Endothelial cell of umbilical vein (primary cell): Measurements from ENCODE around the gene CNTNAP2. TPM values are rescaled to one million over a fixed set of nuclear protein-coding genes. Genes with fewer than 3 reads are reported as not detected.

Experiments
- BruUV-seq: library from RNA; stranded (reverse); fragments of 400-500 nt; replicated peaks from 2 replicates; lab custom pipeline; 2021; lab: Mats Ljungman, UMichigan
- CTCF ChIA-PET: fragments of 300-600, 350-600 bp; sonication (Branson Sonifier 250); formaldehyde crosslinking; loops from one replicate; lab custom pipeline; 2021; ENCODE audit warnings: antibody characterized with exemption, inconsistent platforms; lab: Charles Lee
- POLR2A ChIA-PET: fragments of 300-600, 350-600 bp; sonication (Branson Sonifier 250); formaldehyde crosslinking; loops from one replicate; lab custom pipeline; 2021; ENCODE audit warnings: antibody characterized with exemption, inconsistent platforms; lab: Charles Lee
- DNase-seq: peaks from one replicate; pipeline ENCODE4 v3.0.0-alpha.2; 2011; ENCODE audit warnings: low read depth, low spot score
- FAIRE-seq: peaks from 2 replicates; lab custom pipeline; 2011; peaks lifted over from hg19 to GRCh38; lab: Jason Lieb, UNC
- H2AFZ ChIP-seq: 2 replicates; pipeline ENCODE4 v1.6.0; 2012; ENCODE audit warnings: low read depth, low read length, control low read depth, inconsistent platforms
- H3K27ac ChIP-seq: 2 replicates; pipeline ENCODE4 v1.5.1; 2011; ENCODE audit warnings: low read depth, mild to moderate bottlenecking, control low read depth, low read length, moderate library complexity; ENCODE audit not compliant: insufficient read depth
- H3K27me3 ChIP-seq, 2 experiments: 2 replicates each; pipeline versions ENCODE4 v1.6.0 to v1.6.1; 2011; ENCODE audit warnings: low read length in 2 of 2, mixed read lengths in 1 of 2; ENCODE audit not compliant: control insufficient read depth in 2 of 2, insufficient read depth in 2 of 2
- H3K36me3 ChIP-seq, 2 experiments: 2 replicates in 1 of 2; 3 replicates in 1 of 2; pipeline ENCODE4 v1.5.1; 2011; ENCODE audit warnings: low read length in 2 of 2, mild to moderate bottlenecking in 1 of 2, moderate library complexity in 1 of 2; ENCODE audit not compliant: control insufficient read depth in 2 of 2, insufficient read depth in 2 of 2; ENCODE audit errors: extremely low read depth in 1 of 2
- H3K4me1 ChIP-seq: 3 replicates; pipeline ENCODE4 v1.5.1; 2011; ENCODE audit warnings: mild to moderate bottlenecking, low read length; ENCODE audit not compliant: control insufficient read depth, insufficient read depth; ENCODE audit errors: extremely low read depth
- H3K4me2 ChIP-seq: 2 replicates; pipeline ENCODE4 v1.6.1; 2011; ENCODE audit warnings: low read length, control low read depth, mixed read lengths; ENCODE audit not compliant: insufficient read depth
- H3K4me3 ChIP-seq, 3 experiments: fragments of 200-600 bp in 1 of 3; sonication (generic), shearing (Covaris generic) in 1 of 3; replicated peaks in 1 of 3; 2 replicates each; pipeline ENCODE4 v1.5.1; 2011 to 2016; ENCODE audit warnings: control low read depth in 3 of 3, low read length in 3 of 3, mild to moderate bottlenecking in 2 of 3, inconsistent platforms in 1 of 3, low read depth in 1 of 3, moderate library complexity in 1 of 3; ENCODE audit not compliant: insufficient read depth in 1 of 3
- H3K79me2 ChIP-seq: 2 replicates; pipeline ENCODE4 v1.6.0; 2012; ENCODE audit warnings: low read length, inconsistent platforms; ENCODE audit not compliant: control insufficient read depth, insufficient read depth
- H3K9ac ChIP-seq: replicated peaks from 2 replicates; pipeline ENCODE3; 2011; ENCODE audit warnings: low read length, control low read depth; ENCODE audit not compliant: insufficient read depth; ENCODE audit errors: extremely low read depth
- H3K9me1 ChIP-seq: replicated peaks from 3 replicates; pipeline ENCODE4 v1.6.0; 2011; ENCODE audit warnings: mild to moderate bottlenecking, low read length; ENCODE audit not compliant: control insufficient read depth, insufficient read depth; ENCODE audit errors: extremely low read depth
- H3K9me3 ChIP-seq: replicated peaks from 2 replicates; pipeline ENCODE4 v1.5.1; 2012; ENCODE audit warnings: low read length, inconsistent platforms; ENCODE audit not compliant: control insufficient read depth, insufficient read depth
- H4K20me1 ChIP-seq: replicated peaks from 2 replicates; pipeline ENCODE3; 2011; ENCODE audit warnings: mild to moderate bottlenecking, low read length; ENCODE audit not compliant: control insufficient read depth, insufficient read depth; ENCODE audit errors: extremely low read depth
- EZH2 ChIP-seq: IDR thresholded peaks from 2 replicates; pipeline ENCODE4 v1.6.1; 2012; ENCODE audit warnings: borderline replicate concordance, low read depth, mild to moderate bottlenecking, moderate library complexity, low read length, inconsistent platforms; ENCODE audit not compliant: severe bottlenecking
- FOS ChIP-seq: IDR thresholded peaks from 2 replicates; pipeline ENCODE4 v1.6.1; 2011; ENCODE audit warnings: mild to moderate bottlenecking, low read length, moderate library complexity, borderline replicate concordance; ENCODE audit not compliant: insufficient read depth
- GATA2 ChIP-seq: IDR thresholded peaks from 2 replicates; pipeline ENCODE4 v1.7.0; 2011; ENCODE audit warnings: low read depth, mild to moderate bottlenecking, moderate library complexity, mixed read lengths, low read length; ENCODE audit not compliant: insufficient read length, insufficient read depth
- JUN ChIP-seq: IDR thresholded peaks from 2 replicates; pipeline ENCODE4 v1.6.1; 2011; ENCODE audit warnings: borderline replicate concordance, low read depth; ENCODE audit not compliant: insufficient read length, insufficient read depth
- MYC ChIP-seq: IDR thresholded peaks from one replicate; pipeline ENCODE4 v1.6.1; 2011; ENCODE audit warnings: mild to moderate bottlenecking, low read depth, low read length
- POLR2A ChIP-seq: IDR thresholded peaks from 2 replicates; pipeline ENCODE4 v1.6.1; 2012; ENCODE audit warnings: low read depth, mild to moderate bottlenecking, control low read depth, low read length
- POLR2AphosphoS5 ChIP-seq: IDR thresholded peaks from 2 replicates; pipeline ENCODE4 v1.6.1; 2012; ENCODE audit warnings: low read depth, mild to moderate bottlenecking, control low read depth, low read length, moderate library complexity; ENCODE audit not compliant: insufficient read depth
- dilution Hi-C: fragments of 300-500 bp; cut with MboI; formaldehyde crosslinking; loops from one replicate; pipeline ENCODE4 v1.15.0; 2019; ENCODE audit warnings: low sequenced_read_pairs; ENCODE audit not compliant: extremely low pct_ligation_motif_present
- intact Hi-C: fragments of 100-400 bp; cut with micrococcal nuclease; formaldehyde crosslinking; loops from one replicate; pipeline ENCODE4 v1.10.0; 2022
- polyA plus RNA-seq, 4 experiments: library from polyadenylated mRNA; depleted of rRNA in 3 of 4; stranded (reverse) in 3 of 4; unstranded in 1 of 4; fragments of >200 nt; gene quantifications; 2 replicates each; pipeline versions ENCODE4 v1.2.1 to v1.2.3, GENCODE V29; 2011 to 2012; ENCODE audit warnings: missing spikeins in 1 of 4
- total RNA-seq: library from RNA; stranded (reverse); gene quantifications from 2 replicates; pipeline ENCODE4 v1.2.3, GENCODE V29; 2021
- TF ChIP-seq, protein P1 (sequence below), 2 donors: IDR thresholded peaks; 1 replicate in 1 of 2; 2 replicates in 1 of 2; pipeline ENCODE4 v1.5.1; 2011; ENCODE audit warnings: low read length in 2 of 2, mild to moderate bottlenecking in 2 of 2, moderate library complexity in 2 of 2, control low read depth in 1 of 2, inconsistent platforms in 1 of 2, low read depth in 1 of 2; ENCODE audit not compliant: insufficient read depth in 1 of 2; ENCODE audit errors: extremely low read depth in 1 of 2
- TF ChIP-seq, protein P2 (sequence below): IDR thresholded peaks from 2 replicates; pipeline ENCODE4 v1.6.1; 2011; ENCODE audit not compliant: insufficient read depth, insufficient read length

Gene CNTNAP2
- total and polyA plus RNA-seq, 2 donors (not counting 3 experiments of a cell fraction or from before 2014, with no cell fraction given): not detected

DNA sequence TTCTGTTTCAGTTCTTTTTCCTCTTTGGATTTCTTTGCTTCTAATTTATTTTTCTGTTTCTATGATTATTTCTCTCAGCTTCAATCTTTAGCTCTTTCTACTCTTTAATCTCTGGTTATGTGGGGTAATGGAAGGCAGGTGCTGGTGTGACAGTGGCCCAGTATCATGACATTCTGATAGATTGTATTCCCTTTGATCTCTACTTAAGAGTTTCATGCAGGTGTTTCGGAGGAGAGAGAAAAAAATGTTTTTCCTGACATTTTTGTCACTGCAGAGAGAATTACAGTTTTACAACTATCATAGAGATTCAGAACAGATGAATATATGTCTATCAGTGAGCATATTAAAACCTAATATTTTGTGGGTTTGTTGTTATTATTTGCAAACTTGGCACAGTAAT is 524.9 kb downstream of the CNTNAP2 start:
- dilution Hi-C loops: no loop called here
- H3K27me3 ChIP-seq: no peaks in the 10 kb centered on the region
- peaks cover 7% of the 10 kb centered on the region for H3K9me3 ChIP-seq
- TF ChIP-seq GATA2 (no peak), POLR2A (no peak), POLR2AphosphoS5 (no peak), FOS (no peak), MYC (no peak), JUN (no peak), EZH2 (no peak)
- TF ChIP-seq, protein P1, sequence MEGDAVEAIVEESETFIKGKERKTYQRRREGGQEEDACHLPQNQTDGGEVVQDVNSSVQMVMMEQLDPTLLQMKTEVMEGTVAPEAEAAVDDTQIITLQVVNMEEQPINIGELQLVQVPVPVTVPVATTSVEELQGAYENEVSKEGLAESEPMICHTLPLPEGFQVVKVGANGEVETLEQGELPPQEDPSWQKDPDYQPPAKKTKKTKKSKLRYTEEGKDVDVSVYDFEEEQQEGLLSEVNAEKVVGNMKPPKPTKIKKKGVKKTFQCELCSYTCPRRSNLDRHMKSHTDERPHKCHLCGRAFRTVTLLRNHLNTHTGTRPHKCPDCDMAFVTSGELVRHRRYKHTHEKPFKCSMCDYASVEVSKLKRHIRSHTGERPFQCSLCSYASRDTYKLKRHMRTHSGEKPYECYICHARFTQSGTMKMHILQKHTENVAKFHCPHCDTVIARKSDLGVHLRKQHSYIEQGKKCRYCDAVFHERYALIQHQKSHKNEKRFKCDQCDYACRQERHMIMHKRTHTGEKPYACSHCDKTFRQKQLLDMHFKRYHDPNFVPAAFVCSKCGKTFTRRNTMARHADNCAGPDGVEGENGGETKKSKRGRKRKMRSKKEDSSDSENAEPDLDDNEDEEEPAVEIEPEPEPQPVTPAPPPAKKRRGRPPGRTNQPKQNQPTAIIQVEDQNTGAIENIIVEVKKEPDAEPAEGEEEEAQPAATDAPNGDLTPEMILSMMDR (IDR thresholded peaks at IDR 0.05; ENCODE audit: extremely low read depth in 1 of 2, insufficient read depth in 1 of 2, low read depth in 1 of 2, low read length in 2 of 2): no peak
- TF ChIP-seq, protein P2, sequence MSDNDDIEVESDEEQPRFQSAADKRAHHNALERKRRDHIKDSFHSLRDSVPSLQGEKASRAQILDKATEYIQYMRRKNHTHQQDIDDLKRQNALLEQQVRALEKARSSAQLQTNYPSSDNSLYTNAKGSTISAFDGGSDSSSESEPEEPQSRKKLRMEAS: no peak
- H3K4me2 ChIP-seq: no peak overlapping the region
- no peak overlapping the region for H2AFZ ChIP-seq
- no peaks in the 10 kb centered on the region for H3K9me1 ChIP-seq
- intact Hi-C loops: no loop called here
- FAIRE-seq: no peak
- no TSS peak for BruUV-seq
- H3K36me3 ChIP-seq: no peaks in the 10 kb centered on the region
- ChIA-PET POLR2A (no interaction called here), CTCF (no interaction called here)
- H3K79me2 ChIP-seq: no peaks in the 10 kb centered on the region
- H3K4me3 ChIP-seq: no peak overlapping the region
- no peak for DNase-seq
- H3K27ac ChIP-seq: no peak overlapping the region
- H4K20me1 ChIP-seq: no peaks in the 10 kb centered on the region
- no peaks in the 10 kb centered on the region for H3K4me1 ChIP-seq
- H3K9ac ChIP-seq: no peak overlapping the region
